ENCODE results near the gene ZYG11B. TPM values are rescaled to one million over a fixed set of nuclear protein-coding genes. Genes with fewer than 3 reads are reported as not detected.
"Not testable (repeated sequence)": the region's sequence is repeated elsewhere in the genome, so short reads cannot be mapped to it uniquely, and the experiment has no call there.

Gene ZYG11B
- total RNA-seq, 2 donors from 2014 or later: 20.5 to 26.6 TPM

DNA sequence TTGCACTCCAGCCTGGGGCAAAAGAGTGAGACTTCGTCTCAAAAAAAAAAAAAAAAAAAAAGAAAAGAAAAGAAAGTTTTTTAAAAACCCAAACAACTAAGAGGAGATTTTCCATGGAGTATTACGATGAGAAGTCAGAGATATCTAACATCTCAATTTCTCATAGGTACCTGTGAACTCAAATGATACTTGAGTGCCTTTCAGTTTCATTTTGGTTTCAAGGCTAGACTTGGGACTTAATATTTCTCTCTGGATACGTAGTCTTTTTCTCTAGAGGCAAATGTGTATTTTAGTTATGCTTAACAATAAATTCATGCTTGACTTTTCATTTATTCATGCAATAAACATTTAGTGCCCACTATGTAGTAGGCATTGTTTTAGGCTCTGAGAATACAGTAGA, 15.0 kb downstream of the ZYG11B start:
- H3K27ac ChIP-seq: no peak overlapping the region
- H3K27me3 ChIP-seq: no peaks in the 10 kb centered on the region
- intact Hi-C loops (cut with DNase I): no loop called here
- no peak for DNase-seq
- no peaks in the 10 kb centered on the region for H3K36me3 ChIP-seq
- no peak overlapping the region for H3K9ac ChIP-seq (ENCODE audit: low read depth in 2 of 2, low read length in 2 of 2)
- H3K9me3 ChIP-seq: no peaks in the 10 kb centered on the region
- TF ChIP-seq, protein P1, sequence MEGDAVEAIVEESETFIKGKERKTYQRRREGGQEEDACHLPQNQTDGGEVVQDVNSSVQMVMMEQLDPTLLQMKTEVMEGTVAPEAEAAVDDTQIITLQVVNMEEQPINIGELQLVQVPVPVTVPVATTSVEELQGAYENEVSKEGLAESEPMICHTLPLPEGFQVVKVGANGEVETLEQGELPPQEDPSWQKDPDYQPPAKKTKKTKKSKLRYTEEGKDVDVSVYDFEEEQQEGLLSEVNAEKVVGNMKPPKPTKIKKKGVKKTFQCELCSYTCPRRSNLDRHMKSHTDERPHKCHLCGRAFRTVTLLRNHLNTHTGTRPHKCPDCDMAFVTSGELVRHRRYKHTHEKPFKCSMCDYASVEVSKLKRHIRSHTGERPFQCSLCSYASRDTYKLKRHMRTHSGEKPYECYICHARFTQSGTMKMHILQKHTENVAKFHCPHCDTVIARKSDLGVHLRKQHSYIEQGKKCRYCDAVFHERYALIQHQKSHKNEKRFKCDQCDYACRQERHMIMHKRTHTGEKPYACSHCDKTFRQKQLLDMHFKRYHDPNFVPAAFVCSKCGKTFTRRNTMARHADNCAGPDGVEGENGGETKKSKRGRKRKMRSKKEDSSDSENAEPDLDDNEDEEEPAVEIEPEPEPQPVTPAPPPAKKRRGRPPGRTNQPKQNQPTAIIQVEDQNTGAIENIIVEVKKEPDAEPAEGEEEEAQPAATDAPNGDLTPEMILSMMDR (IDR thresholded peaks at IDR 0.05): no peak
- no peak overlapping the region for H3K4me3 ChIP-seq
- no peaks in the 10 kb centered on the region for H3K4me1 ChIP-seq

DNA sequence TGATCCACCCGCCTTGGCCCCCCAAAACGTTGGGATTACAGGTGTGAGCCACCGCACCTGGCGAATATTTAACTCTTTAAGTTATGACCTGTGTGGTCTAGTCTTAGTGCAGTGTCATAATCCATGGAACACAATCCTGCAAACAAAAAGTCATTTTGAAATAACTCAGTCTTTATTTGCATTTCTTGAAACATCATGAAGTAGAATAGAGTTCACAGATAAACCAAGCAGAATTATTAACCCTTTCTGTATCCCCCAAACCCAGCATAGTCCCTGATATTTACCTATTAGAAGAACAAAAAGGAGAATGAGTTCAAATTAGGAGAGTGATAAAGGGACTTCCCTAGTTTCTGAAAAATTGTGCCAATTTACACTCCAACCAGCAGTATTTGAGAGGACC, 19.9 kb downstream of the ZYG11B start:
- H3K9ac ChIP-seq (ENCODE audit: low read depth in 2 of 2, low read length in 2 of 2): no peak overlapping the region
- no peak for DNase-seq
- no peaks in the 10 kb centered on the region for H3K27me3 ChIP-seq
- H3K9me3 ChIP-seq: no peaks in the 10 kb centered on the region
- H3K27ac ChIP-seq: no peak overlapping the region
- no peaks in the 10 kb centered on the region for H3K4me1 ChIP-seq
- no peaks in the 10 kb centered on the region for H3K36me3 ChIP-seq
- TF ChIP-seq, protein P1 (IDR thresholded peaks at IDR 0.05): no peak
- H3K4me3 ChIP-seq: no peak overlapping the region
- intact Hi-C loops (cut with DNase I): no loop called here

DNA sequence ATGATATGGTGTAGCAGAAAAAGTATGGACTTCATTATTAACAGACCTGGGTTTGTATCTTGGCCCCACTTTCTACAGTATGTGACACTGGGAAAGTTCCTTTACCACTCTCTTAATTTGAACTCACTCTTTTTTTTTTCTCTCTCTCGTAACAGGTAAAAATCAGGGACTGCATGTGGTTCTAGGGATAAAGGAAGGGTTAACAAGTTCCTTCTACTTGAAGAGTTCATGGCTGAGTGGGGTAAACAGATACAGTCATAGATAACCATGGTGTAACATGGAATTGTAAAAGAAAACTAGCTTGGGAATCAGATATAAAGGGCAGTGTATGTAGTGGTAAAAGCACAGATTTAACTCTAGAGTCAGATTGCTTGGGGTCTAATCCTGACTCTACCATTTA, 21.2 kb downstream of the ZYG11B start:
- H3K27ac ChIP-seq: no peak overlapping the region
- H3K9me3 ChIP-seq: no peaks in the 10 kb centered on the region
- H3K4me3 ChIP-seq: no peak overlapping the region
- no peak for DNase-seq
- no peaks in the 10 kb centered on the region for H3K36me3 ChIP-seq
- H3K9ac ChIP-seq (ENCODE audit: low read depth in 2 of 2, low read length in 2 of 2): no peak overlapping the region
- no peaks in the 10 kb centered on the region for H3K27me3 ChIP-seq
- H3K4me1 ChIP-seq: no peaks in the 10 kb centered on the region
- TF ChIP-seq, protein P1 (IDR thresholded peaks at IDR 0.05): no peak
- intact Hi-C loops (cut with DNase I): no loop called here

DNA sequence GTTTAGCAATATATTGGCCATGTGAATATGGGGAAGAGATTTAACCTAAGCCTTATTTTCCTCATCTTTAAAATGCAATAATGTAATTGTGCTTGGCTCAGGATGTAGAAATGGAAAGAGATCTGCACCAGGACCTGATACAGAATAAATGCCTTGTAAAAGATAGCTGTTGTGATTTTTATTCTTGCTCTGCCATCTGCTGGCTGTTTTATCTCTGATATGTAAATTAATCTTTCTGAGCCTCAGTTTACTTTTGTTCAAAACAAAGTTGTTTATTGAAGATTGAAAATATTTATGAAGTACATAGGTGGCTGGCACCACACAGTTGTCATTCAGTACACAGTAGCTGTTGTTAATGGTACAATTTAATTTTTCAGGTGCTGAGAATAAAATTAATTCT, 21.9 kb downstream of the ZYG11B start:
- intact Hi-C loops (cut with DNase I): no loop called here
- no peaks in the 10 kb centered on the region for H3K36me3 ChIP-seq
- TF ChIP-seq, protein P1 (IDR thresholded peaks at IDR 0.05): no peak
- DNase-seq: no peak
- H3K9me3 ChIP-seq: no peaks in the 10 kb centered on the region
- H3K4me3 ChIP-seq: no peak overlapping the region
- H3K27ac ChIP-seq: no peak overlapping the region
- no peaks in the 10 kb centered on the region for H3K4me1 ChIP-seq
- H3K9ac ChIP-seq (ENCODE audit: low read depth in 2 of 2, low read length in 2 of 2): no peak overlapping the region
- no peaks in the 10 kb centered on the region for H3K27me3 ChIP-seq

DNA sequence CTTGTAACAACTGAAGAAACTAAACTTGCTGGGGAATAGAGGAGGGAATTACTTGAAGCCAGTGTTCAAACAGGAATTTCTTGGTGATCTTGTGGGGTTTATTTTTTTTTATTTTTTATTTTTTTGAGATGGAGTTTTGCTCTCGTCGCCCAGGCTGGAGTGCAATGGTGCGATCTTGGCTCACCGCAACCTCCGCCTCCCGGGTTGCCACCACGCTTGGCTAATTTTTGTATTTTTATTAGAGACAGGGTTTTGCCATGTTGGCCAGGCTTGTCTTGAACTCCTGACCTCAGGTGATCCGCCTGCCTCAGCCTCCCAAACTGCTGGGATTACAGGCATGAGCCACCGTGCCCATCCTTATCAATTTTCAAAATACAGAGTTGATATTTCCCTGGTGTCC, 23.2 kb downstream of the ZYG11B start:
- H3K9ac ChIP-seq (ENCODE audit: low read depth in 2 of 2, low read length in 2 of 2); DNase-seq; H3K27ac ChIP-seq; H3K27me3 ChIP-seq; intact Hi-C loops (cut with DNase I); H3K4me1 ChIP-seq; H3K36me3 ChIP-seq; H3K4me3 ChIP-seq; H3K9me3 ChIP-seq: not testable (repeated sequence)

DNA sequence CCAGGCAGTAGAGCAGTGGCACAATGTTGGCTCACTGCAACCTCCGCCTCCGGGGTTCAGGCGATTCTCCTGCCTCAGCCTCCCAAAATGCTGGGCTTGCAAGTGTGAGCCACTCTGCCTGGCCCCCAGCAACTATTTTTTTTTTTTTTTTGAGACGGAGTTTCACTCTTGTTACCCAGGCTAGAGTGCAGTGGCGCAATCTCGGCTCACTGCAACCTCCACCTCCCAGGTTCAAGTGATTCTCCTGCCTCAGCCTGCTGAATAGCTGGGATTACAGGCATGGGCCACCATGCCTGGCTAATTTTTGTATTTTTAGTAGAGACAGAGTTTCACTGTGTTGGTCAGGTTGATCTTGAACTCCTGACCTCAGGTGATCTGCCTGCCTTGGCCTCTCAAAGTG, 23.9 kb downstream of the ZYG11B start:
- H3K9me3 ChIP-seq; H3K9ac ChIP-seq (ENCODE audit: low read depth in 2 of 2, low read length in 2 of 2); H3K27ac ChIP-seq; H3K27me3 ChIP-seq; intact Hi-C loops (cut with DNase I); H3K4me3 ChIP-seq; H3K4me1 ChIP-seq; H3K36me3 ChIP-seq; DNase-seq: not testable (repeated sequence)

All from colonic mucosa (tissue), 4 donors.